HepG2 (cell line): ENCODE measurements around the gene REM2. TPM values are rescaled to one million over a fixed set of nuclear protein-coding genes. Genes with fewer than 3 reads are reported as not detected.

Experiments used
- AKNA ChIP-seq: sonication (generic); formaldehyde crosslinking; IDR thresholded peaks from 2 replicates; pipeline ENCODE4 v1.4.0; 2020; ENCODE audit warnings: missing genetic modification reagents, borderline replicate concordance
- CREB3 ChIP-seq: sonication (generic); formaldehyde crosslinking; IDR thresholded peaks from 2 replicates; pipeline ENCODE4 v1.5.0; 2020; ENCODE audit warnings: missing genetic modification reagents
- DMAP1 ChIP-seq: IDR thresholded peaks from 2 replicates; pipeline ENCODE4 v1.6.1; 2016
- JUND ChIP-seq: sonication (generic); formaldehyde crosslinking; IDR thresholded peaks from 2 replicates; pipeline ENCODE4 v1.8.0; 2022; ENCODE audit warnings: mild to moderate bottlenecking, missing genetic modification reagents
- MTA3 ChIP-seq: sonication (generic); formaldehyde crosslinking; IDR thresholded peaks from 2 replicates; pipeline ENCODE4 v1.4.0; 2020; ENCODE audit warnings: missing genetic modification reagents
- MXD4 ChIP-seq: IDR thresholded peaks from 2 replicates; pipeline ENCODE4 v1.6.1; 2016; ENCODE audit warnings: mild to moderate bottlenecking, missing biosample characterization, missing genetic modification reagents
- NR1H2 ChIP-seq: sonication (generic); formaldehyde crosslinking; IDR thresholded peaks from 2 replicates; pipeline ENCODE4 v1.8.1; 2022; ENCODE audit warnings: low read depth, missing genetic modification reagents, borderline replicate concordance
- NRL ChIP-seq: sonication (generic); formaldehyde crosslinking; IDR thresholded peaks from 2 replicates; pipeline ENCODE4 v1.5.0; 2020; ENCODE audit warnings: missing genetic modification reagents, mild to moderate bottlenecking, moderate library complexity, borderline replicate concordance
- SKI ChIP-seq: fragments of 450-650 bp; IDR thresholded peaks from one replicate; pipeline ENCODE4 v1.6.1; 2018; ENCODE audit warnings: mild to moderate bottlenecking; ENCODE audit not compliant: partially characterized antibody
- XBP1 ChIP-seq: sonication (generic); formaldehyde crosslinking; IDR thresholded peaks from 2 replicates; pipeline ENCODE4 v1.5.0; 2020; ENCODE audit warnings: missing genetic modification reagents
- ZBTB14 ChIP-seq: sonication (generic); formaldehyde crosslinking; IDR thresholded peaks from 2 replicates; pipeline ENCODE4 v1.4.0; 2020; ENCODE audit warnings: missing genetic modification reagents
- ZBTB42 ChIP-seq: sonication (generic); formaldehyde crosslinking; IDR thresholded peaks from 2 replicates; pipeline ENCODE4 v1.5.0; 2020; ENCODE audit warnings: mild to moderate bottlenecking, missing genetic modification reagents
- ZNF280B ChIP-seq: sonication (generic); formaldehyde crosslinking; IDR thresholded peaks from 2 replicates; pipeline ENCODE4 v1.5.0; 2020; ENCODE audit warnings: missing genetic modification reagents, mild to moderate bottlenecking, borderline replicate concordance
- ZNF430 ChIP-seq: sonication (generic); formaldehyde crosslinking; IDR thresholded peaks from 2 replicates; pipeline ENCODE4 v1.9.0; 2021; ENCODE audit warnings: mild to moderate bottlenecking, missing genetic modification reagents
- ZNF569 ChIP-seq: sonication (generic); formaldehyde crosslinking; IDR thresholded peaks from 2 replicates; pipeline ENCODE4 v1.5.0; 2020; ENCODE audit warnings: mild to moderate bottlenecking, missing genetic modification reagents, moderate library complexity, borderline replicate concordance
- ZNF746 ChIP-seq: sonication (generic); formaldehyde crosslinking; IDR thresholded peaks from 2 replicates; pipeline ENCODE4 v1.8.0; 2022; ENCODE audit warnings: mild to moderate bottlenecking, missing genetic modification reagents
- ZNF775 ChIP-seq: sonication (generic); formaldehyde crosslinking; IDR thresholded peaks from 2 replicates; pipeline ENCODE4 v1.4.0; 2020; ENCODE audit warnings: missing genetic modification reagents, mild to moderate bottlenecking, moderate library complexity, borderline replicate concordance
- ZNF777 ChIP-seq: sonication (generic); formaldehyde crosslinking; IDR thresholded peaks from 2 replicates; pipeline ENCODE4 v1.4.0; 2020; ENCODE audit warnings: missing genetic modification reagents
- polyA plus RNA-seq, 8 experiments: library from polyadenylated mRNA; depleted of rRNA in 3 of 8; stranded (reverse) in 7 of 8; unstranded in 1 of 8; fragments of >200 nt; fragmentation: Illumina TruSeq in 4 of 8; extraction: Trizol in 4 of 8; gene quantifications; 2 replicates each; pipeline versions ENCODE4 v1.2.1 to v1.2.3, GENCODE V29; 2011 to 2016; ENCODE audit warnings: low read depth in 4 of 8, missing spikeins in 1 of 8, mixed read lengths in 1 of 8; ENCODE audit not compliant: insufficient read depth in 1 of 8
- total RNA-seq, 5 experiments: library from RNA; depleted of rRNA; stranded (reverse); fragments of >200 nt; fragmentation: Illumina TruSeq; extraction: Trizol; gene quantifications; 2 replicates each; pipeline ENCODE4 v1.2.3, GENCODE V29; 2016; ENCODE audit warnings: low read depth in 1 of 5

REM2 gene
- total and polyA plus RNA-seq, 2 of the 13 experiments (the other 11 are each of a cell fraction or from before 2014, with no cell fraction given): 0.20 TPM; not detected in 1

- no peak for TF ChIP-seq AKNA (CRISPR knock-in tag)
- no peak; the same call in 1 of the 2 replicates for TF ChIP-seq ZNF777 (CRISPR knock-in tag)
- 0 out of 2 replicates have a peak, but pooled peaks have one; percentile 73 for TF ChIP-seq ZNF746
- no peak; the same call in 1 of the 2 replicates for TF ChIP-seq ZNF775 (CRISPR knock-in tag)
- TF ChIP-seq MTA3 (CRISPR knock-in tag): no peak
- peak; percentile 96 for TF ChIP-seq NRL (CRISPR knock-in tag)
- TF ChIP-seq SKI: peak; percentile 52
- peak; percentile 86 for TF ChIP-seq DMAP1 (CRISPR knock-in tag)
- no peak for TF ChIP-seq NR1H2
- TF ChIP-seq ZBTB14 (CRISPR knock-in tag): no peak
- TF ChIP-seq ZNF569: no peak
- peak; percentile 86 for TF ChIP-seq MXD4 (CRISPR knock-in tag)
- TF ChIP-seq ZBTB42: peak; percentile 89; the same call in 1 of the 2 replicates
- TF ChIP-seq ZNF280B (CRISPR knock-in tag): peak; percentile 99
- TF ChIP-seq CREB3 (CRISPR knock-in tag): peak; percentile 79; the same call in 1 of the 2 replicates
- TF ChIP-seq XBP1 (CRISPR knock-in tag): no peak
- 0 out of 2 replicates have a peak, but pooled peaks have one; percentile 48 for TF ChIP-seq JUND (CRISPR knock-in tag)
- TF ChIP-seq ZNF430 (CRISPR knock-in tag): peak; percentile 51; the same call in 1 of the 2 replicates
These were observed 29.9 kb upstream of the REM2 start (continued) for GRCh38 chr14:22852940-22853767.
